HepG2 (cell line): ENCODE data around the gene SLC25A25. TPM values are rescaled to one million over a fixed set of nuclear protein-coding genes. Genes with fewer than 3 reads are reported as not detected.

Experiments used
- ATAC-seq: fragments of 200-7000 bp; cut with Tn5 transposase; 3 replicates; pipeline ENCODE4 v1.9.1; 2020; ENCODE audit warnings: mild to moderate bottlenecking, moderate library complexity
- BruUV-seq: library from RNA; stranded (reverse); fragments of 400-500 nt; replicated peaks from 2 replicates; lab custom pipeline; 2021; lab: Mats Ljungman, UMichigan
- CTCF ChIA-PET: fragments of 300-600 bp; formaldehyde crosslinking; extraction: SDS; loops from one replicate; lab custom pipeline; 2021; ENCODE audit warnings: low total read pairs, inconsistent platforms, low intra/inter-chr PET ratio; lab: Yijun Ruan, JAX
- POLR2A ChIA-PET: fragments of 350-600 bp; sonication (Branson Sonifier 250); formaldehyde crosslinking; loops from one replicate; lab custom pipeline; 2020; ENCODE audit warnings: antibody characterized with exemption, inconsistent platforms; lab: Yijun Ruan, JAX
- DNase-seq: peaks from one replicate; pipeline ENCODE4 v3.0.0-alpha.2; 2015; ENCODE audit warnings: low spot score
- FAIRE-seq: peaks from 3 replicates; lab custom pipeline; 2011; peaks lifted over from hg19 to GRCh38; lab: Jason Lieb, UNC
- H2AFZ ChIP-seq: one replicate; pipeline ENCODE4 v1.6.1; 2011; ENCODE audit warnings: low read length, inconsistent platforms
- H3K27ac ChIP-seq: fragments of 300-600 bp; 3 replicates; pipeline ENCODE4 v1.8.0; 2011; ENCODE audit warnings: mixed run types, mild to moderate bottlenecking, mixed read lengths, low read length, inconsistent platforms; ENCODE audit not compliant: insufficient read depth; ENCODE audit errors: extremely low read length
- H3K27me3 ChIP-seq, 2 experiments: fragments of 200-600 bp in 1 of 2; 2 replicates in 1 of 2; 3 replicates in 1 of 2; pipeline versions ENCODE4 v1.6.0 to v1.8.0; 2011; ENCODE audit warnings: low read length in 2 of 2, mild to moderate bottlenecking in 2 of 2, moderate library complexity in 2 of 2, inconsistent platforms in 1 of 2; ENCODE audit not compliant: insufficient read depth in 2 of 2, control insufficient read depth in 1 of 2
- H3K36me3 ChIP-seq, 2 experiments: fragments of 200-600 bp in 1 of 2; replicated peaks in 1 of 2; 2 replicates in 1 of 2; 3 replicates in 1 of 2; pipeline versions ENCODE4 v1.5.1 to v1.8.0; 2011; ENCODE audit warnings: low read length in 2 of 2, inconsistent platforms in 1 of 2; ENCODE audit not compliant: insufficient read depth in 2 of 2, control insufficient read depth in 1 of 2
- H3K4me1 ChIP-seq: 2 replicates; pipeline ENCODE4 v1.5.1; 2012; ENCODE audit warnings: low read length, inconsistent platforms; ENCODE audit not compliant: insufficient read depth
- H3K4me2 ChIP-seq: 2 replicates; pipeline ENCODE4 v1.6.0; 2011; ENCODE audit warnings: low read depth, low read length, inconsistent platforms
- H3K4me3 ChIP-seq, 3 experiments: fragments of 200-600 bp in 1 of 3; sonication (generic), shearing (Covaris generic) in 1 of 3; replicated peaks in 1 of 3; 2 replicates each; pipeline ENCODE4 v1.5.1; 2011 to 2016; ENCODE audit warnings: low read length in 3 of 3, inconsistent platforms in 2 of 3, low read depth in 2 of 3, mild to moderate bottlenecking in 2 of 3, control low read depth in 1 of 3, mixed read lengths in 1 of 3; ENCODE audit not compliant: insufficient read depth in 1 of 3
- H3K79me2 ChIP-seq: one replicate; pipeline ENCODE4 v1.6.1; 2011; ENCODE audit warnings: low read length, inconsistent platforms; ENCODE audit not compliant: insufficient read depth
- H3K9ac ChIP-seq: 2 replicates; pipeline ENCODE4 v1.6.0; 2011; ENCODE audit warnings: mild to moderate bottlenecking, low read depth, low read length, inconsistent platforms; ENCODE audit not compliant: insufficient read depth
- H3K9me3 ChIP-seq: 2 replicates; pipeline ENCODE4 v1.5.1; 2012; ENCODE audit warnings: mild to moderate bottlenecking, low read length
- H4K20me1 ChIP-seq: 2 replicates; pipeline ENCODE4 v1.6.0; 2011; ENCODE audit warnings: inconsistent platforms, mild to moderate bottlenecking, low read length, moderate library complexity; ENCODE audit not compliant: insufficient read depth
- ATF1 ChIP-seq: IDR thresholded peaks from 2 replicates; pipeline ENCODE4 v1.6.1; 2016; ENCODE audit warnings: mild to moderate bottlenecking, control low read depth
- GABPA ChIP-seq, 2 experiments: IDR thresholded peaks; 2 replicates each; pipeline ENCODE4 v1.6.1; 2011 to 2016; ENCODE audit warnings: low read depth in 2 of 2, low read length in 1 of 2, missing biosample characterization in 1 of 2, missing genetic modification characterization in 1 of 2
- GABPB1 ChIP-seq: IDR thresholded peaks from 2 replicates; pipeline ENCODE4 v1.6.1; 2016; ENCODE audit warnings: mild to moderate bottlenecking, missing genetic modification reagents, moderate library complexity, missing compliant biosample characterization
- KMT2A ChIP-seq: sonication (generic); formaldehyde crosslinking; IDR thresholded peaks from 2 replicates; pipeline ENCODE4 v1.4.0; 2020; ENCODE audit warnings: missing genetic modification reagents
- MAFG ChIP-seq: sonication (generic); formaldehyde crosslinking; IDR thresholded peaks from 2 replicates; pipeline ENCODE4 v1.5.1; 2020; ENCODE audit warnings: mild to moderate bottlenecking, missing genetic modification reagents
- MBD4 ChIP-seq: IDR thresholded peaks from 2 replicates; pipeline ENCODE4 v1.6.1; 2012; ENCODE audit warnings: low read length, inconsistent platforms, borderline replicate concordance
- NFIC ChIP-seq: IDR thresholded peaks from 2 replicates; pipeline ENCODE4 v1.6.1; 2012; ENCODE audit warnings: mild to moderate bottlenecking, low read length, inconsistent platforms
- PITX1 ChIP-seq: sonication (generic); formaldehyde crosslinking; IDR thresholded peaks from 2 replicates; pipeline ENCODE4 v1.5.1; 2020; ENCODE audit warnings: mild to moderate bottlenecking, missing genetic modification reagents
- PTBP1 ChIP-seq: fragments of 200-400 bp; formaldehyde crosslinking; IDR thresholded peaks from 2 replicates; pipeline ENCODE4 v1.6.1; 2018; ENCODE audit warnings: low read length, low read depth; ENCODE audit not compliant: poor library complexity, severe bottlenecking
- RBFOX2 ChIP-seq: fragments of 200-400 bp; formaldehyde crosslinking; IDR thresholded peaks from 2 replicates; pipeline ENCODE4 v1.6.1; 2017; ENCODE audit warnings: low read depth, mild to moderate bottlenecking, low read length
- TOE1 ChIP-seq: sonication (generic); formaldehyde crosslinking; IDR thresholded peaks from 2 replicates; pipeline ENCODE4 v1.4.0; 2020; ENCODE audit warnings: mild to moderate bottlenecking, missing genetic modification reagents
- ZNF275 ChIP-seq: sonication (generic); formaldehyde crosslinking; IDR thresholded peaks from 2 replicates; pipeline ENCODE4 v1.8.0; 2022; ENCODE audit warnings: missing genetic modification reagents, mild to moderate bottlenecking, inconsistent platforms, borderline replicate concordance
- ZNF598 ChIP-seq: sonication (generic); formaldehyde crosslinking; IDR thresholded peaks from 2 replicates; pipeline ENCODE4 v1.5.1; 2020; ENCODE audit warnings: mild to moderate bottlenecking, missing genetic modification reagents, borderline replicate concordance
- ZNF672 ChIP-seq: sonication (generic); formaldehyde crosslinking; IDR thresholded peaks from 2 replicates; pipeline ENCODE4 v1.8.1; 2022; ENCODE audit warnings: missing genetic modification reagents
- WGBS: methylation state at CpG from one replicate; pipeline ENCODE4 v1.1.6; 2017; ENCODE audit warnings: low lambda C conversion rate; 5-methylcytosine and 5-hydroxymethylcytosine counted together
- in situ Hi-C: cut with HindIII; loops from 2 replicates; pipeline ENCODE4 v1.10.0; 2017; ENCODE audit warnings: low pct_unique_long_range_greater_than_20kb; ENCODE audit not compliant: extremely low pct_ligation_motif_present
- intact Hi-C: fragments of 100-400 bp; cut with micrococcal nuclease; formaldehyde crosslinking; loops from one replicate; pipeline ENCODE4 v1.10.0; 2022; ENCODE audit not compliant: unreplicated experiment
- polyA plus RNA-seq, 8 experiments: library from polyadenylated mRNA; depleted of rRNA in 3 of 8; stranded (reverse) in 7 of 8; unstranded in 1 of 8; fragments of >200 nt; fragmentation: Illumina TruSeq in 4 of 8; extraction: Trizol in 4 of 8; gene quantifications; 2 replicates each; pipeline versions ENCODE4 v1.2.1 to v1.2.3, GENCODE V29; 2011 to 2016; ENCODE audit warnings: low read depth in 4 of 8, missing spikeins in 1 of 8, mixed read lengths in 1 of 8; ENCODE audit not compliant: insufficient read depth in 1 of 8
- total RNA-seq, 5 experiments: library from RNA; depleted of rRNA; stranded (reverse); fragments of >200 nt; fragmentation: Illumina TruSeq; extraction: Trizol; gene quantifications; 2 replicates each; pipeline ENCODE4 v1.2.3, GENCODE V29; 2016; ENCODE audit warnings: low read depth in 1 of 5
- TF ChIP-seq, protein P1 (sequence below): sonication (generic); formaldehyde crosslinking; IDR thresholded peaks from 2 replicates; pipeline ENCODE4 v1.9.0; 2021; ENCODE audit warnings: missing genetic modification reagents, mild to moderate bottlenecking, borderline replicate concordance

Gene SLC25A25
- total and polyA plus RNA-seq, 2 of the 13 experiments (the other 11 are each of a cell fraction or from before 2014, with no cell fraction given): 10.5 to 24.8 TPM

DNA sequence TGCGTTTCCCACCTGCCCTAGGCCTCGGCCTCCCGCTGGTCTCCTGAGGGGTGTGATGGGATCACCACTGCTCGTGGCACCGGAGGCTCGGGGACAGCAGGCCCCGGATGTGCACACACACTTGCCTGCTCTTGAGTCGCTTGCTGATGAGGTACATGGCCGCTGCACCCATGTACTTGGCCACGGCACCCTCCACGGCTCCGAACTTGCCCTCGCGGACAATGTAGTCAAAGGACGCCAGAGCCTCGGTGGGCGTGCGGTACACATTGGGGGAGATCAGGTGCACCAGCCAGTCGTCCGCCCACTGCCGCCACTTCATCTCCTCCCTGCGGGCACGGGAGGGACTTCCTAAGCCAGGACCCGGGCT lies 54.8 kb downstream of the SLC25A25 start:
- intact Hi-C loops: no loop called here
- ChIA-PET POLR2A (no interaction called here), CTCF (no interaction called here)
- Histone ChIP-seq H3K36me3 (peaks cover 5 to 38% of the 10 kb centered on the region in 2 experiments; a peak in 3 of 5 replicates), H3K4me1 (peaks cover 28% of the 10 kb centered on the region), H2AFZ (no peak overlapping the region), H3K27me3 (no peaks in the 10 kb centered on the region), H3K27ac (no peak overlapping the region), H3K9ac (no peak overlapping the region), H3K79me2 (peaks cover 23% of the 10 kb centered on the region), H4K20me1 (peaks cover 4% of the 10 kb centered on the region; the same call in 1 of the 2 replicates), H3K9me3 (no peaks in the 10 kb centered on the region), H3K4me2 (no peak overlapping the region), H3K4me3 (no peak overlapping the region)
- no peak for FAIRE-seq
- no peak for DNase-seq
- TF ChIP-seq RBFOX2: 0 out of 2 replicates have a peak, but pooled peaks have one; percentile 53
- no peak for TF ChIP-seq PITX1 (CRISPR knock-in tag)
- ATAC-seq: no peak
- in situ Hi-C loops: no loop called here
- WGBS: 98% methylated on average over 21 of the region's 24 CpGs
- no TSS peak for BruUV-seq

DNA sequence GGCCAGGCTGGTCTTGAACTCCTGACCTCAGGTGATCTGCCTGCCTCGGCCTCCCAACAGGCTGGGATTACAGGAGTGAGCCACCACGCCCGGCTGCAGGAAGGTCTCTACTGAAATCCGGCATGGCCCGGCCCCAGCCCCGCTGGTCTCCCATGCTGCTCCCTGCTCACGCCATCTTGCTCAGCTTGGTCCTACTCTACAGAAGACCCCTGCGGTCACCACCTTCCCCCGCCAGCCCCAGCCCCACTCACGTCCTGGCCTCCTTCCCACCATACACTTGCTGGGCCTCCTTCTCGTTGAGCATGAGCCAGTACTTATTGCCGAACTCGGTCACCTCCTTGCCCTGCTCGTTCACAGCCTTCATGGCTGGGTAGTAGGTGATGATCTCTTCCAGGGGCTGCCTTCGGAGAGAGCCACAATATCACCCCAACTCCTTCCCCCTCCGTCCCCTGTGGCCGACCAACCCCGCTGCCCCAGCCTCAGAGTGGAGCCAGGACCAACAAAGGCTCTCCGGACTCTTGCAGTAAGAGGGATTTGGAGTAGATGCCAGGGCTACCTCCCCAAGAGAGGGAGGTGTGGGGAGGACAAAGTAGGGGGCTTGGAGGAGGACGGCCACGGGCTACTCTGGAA lies 55.5 kb downstream of the SLC25A25 start:
- no peak overlapping the region for H2AFZ ChIP-seq
- H3K9ac ChIP-seq: no peak overlapping the region
- no peak overlapping the region for H3K4me2 ChIP-seq
- H3K27ac ChIP-seq: no peak overlapping the region
- ChIA-PET POLR2A (no interaction called here), CTCF (no interaction called here)
- ATAC-seq (no peak), DNase-seq (no peak), FAIRE-seq (no peak)
- intact Hi-C loops (no loop called here), in situ Hi-C loops (no loop called here)
- no peaks in the 10 kb centered on the region for H3K27me3 ChIP-seq
- no peaks in the 10 kb centered on the region for H3K9me3 ChIP-seq
- WGBS: 98% methylated on average over 21 of the region's 21 CpGs
- no TSS peak for BruUV-seq
- H3K4me1 ChIP-seq: peaks cover 22% of the 10 kb centered on the region
- H3K4me3 ChIP-seq: no peak overlapping the region
- no peak for TF ChIP-seq ZNF598 (CRISPR knock-in tag)
- no peak for TF ChIP-seq ZNF275
- TF ChIP-seq PTBP1: no peak
- no peak for TF ChIP-seq KMT2A
- no peak for TF ChIP-seq NFIC
- TF ChIP-seq ATF1 (CRISPR knock-in tag): no peak
- no peak for TF ChIP-seq MAFG (CRISPR knock-in tag)
- TF ChIP-seq GABPA (IDR thresholded peaks at IDR 0.05; ENCODE audit: low read depth, low read length): no peak
- no peak for TF ChIP-seq GABPA (CRISPR knock-in tag; IDR thresholded peaks at IDR 0.05; ENCODE audit: low read depth)
- TF ChIP-seq MBD4: no peak
- TF ChIP-seq TOE1: no peak
- no peak for TF ChIP-seq ZNF672 (CRISPR knock-in tag)
- TF ChIP-seq, protein P1, sequence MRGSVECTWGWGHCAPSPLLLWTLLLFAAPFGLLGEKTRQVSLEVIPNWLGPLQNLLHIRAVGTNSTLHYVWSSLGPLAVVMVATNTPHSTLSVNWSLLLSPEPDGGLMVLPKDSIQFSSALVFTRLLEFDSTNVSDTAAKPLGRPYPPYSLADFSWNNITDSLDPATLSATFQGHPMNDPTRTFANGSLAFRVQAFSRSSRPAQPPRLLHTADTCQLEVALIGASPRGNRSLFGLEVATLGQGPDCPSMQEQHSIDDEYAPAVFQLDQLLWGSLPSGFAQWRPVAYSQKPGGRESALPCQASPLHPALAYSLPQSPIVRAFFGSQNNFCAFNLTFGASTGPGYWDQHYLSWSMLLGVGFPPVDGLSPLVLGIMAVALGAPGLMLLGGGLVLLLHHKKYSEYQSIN (CRISPR knock-in tag): no peak
- no peak for TF ChIP-seq GABPB1
- peaks cover 5 to 38% of the 10 kb centered on the region in 2 experiments; a peak in 3 of 5 replicates for H3K36me3 ChIP-seq
- peaks cover 23% of the 10 kb centered on the region for H3K79me2 ChIP-seq
- H4K20me1 ChIP-seq: peaks cover 4% of the 10 kb centered on the region; the same call in 1 of the 2 replicates
